ENCODE results near the gene APOA5.

Gene APOA5

GRCh38 chr11:116813781-116814471, 22.2 kb upstream of the APOA5 start:
- no peak overlapping the region for H3K4ac ChIP-seq (ENCODE audit: low read depth, low read length)
- peak; percentile 70 for DNase-seq
- no CpG with 5 or more reads among the region's 5 CpGs for WGBS (ENCODE audit: extremely low coverage, insufficient coverage, low lambda C conversion rate)
- H3K27me3 ChIP-seq (ENCODE audit: insufficient read depth, low read length, poor library complexity): no peaks in the 10 kb centered on the region
- no peaks in the 10 kb centered on the region for H3K4me1 ChIP-seq (ENCODE audit: control insufficient read depth, low read depth, low read length)
- H3K18ac ChIP-seq (ENCODE audit: low read length): no peak overlapping the region
- H2BK5ac ChIP-seq (ENCODE audit: low read length): no peak overlapping the region
- H3K9ac ChIP-seq (ENCODE audit: low read length): no peak overlapping the region
- no peaks in the 10 kb centered on the region for H3K79me2 ChIP-seq (ENCODE audit: control insufficient read depth, insufficient read depth, low read length)
- no peaks in the 10 kb centered on the region for H3K36me3 ChIP-seq (ENCODE audit: control insufficient read depth, insufficient read depth, low read length)
- H3K56ac ChIP-seq (ENCODE audit: low read length): no peak overlapping the region
- H2BK15ac ChIP-seq (replicated peaks; ENCODE audit: low read depth): no peak overlapping the region
- H2BK120ac ChIP-seq (ENCODE audit: low read depth, low read length): no peak overlapping the region
- H3K23ac ChIP-seq (ENCODE audit: low read length): no peak overlapping the region
- H4K5ac ChIP-seq (ENCODE audit: low read length): no peak overlapping the region
- no peak overlapping the region for H4K8ac ChIP-seq (ENCODE audit: low read depth, low read length)
- H3K4me2 ChIP-seq (ENCODE audit: low read length): no peak overlapping the region
- no peak overlapping the region for H3K27ac ChIP-seq (ENCODE audit: low read depth, low read length)
- no peaks in the 10 kb centered on the region for H3K79me1 ChIP-seq (ENCODE audit: low read length)
- H2AK5ac ChIP-seq (ENCODE audit: low read length): no peak overlapping the region
- no peak overlapping the region for H3K4me3 ChIP-seq (ENCODE audit: low read length)

- DNase-seq: no peak
- H3K56ac ChIP-seq (ENCODE audit: low read length): no peak overlapping the region
- no peaks in the 10 kb centered on the region for H3K36me3 ChIP-seq (ENCODE audit: control insufficient read depth, insufficient read depth, low read length)
- no peak overlapping the region for H2AK5ac ChIP-seq (ENCODE audit: low read length)
- H4K5ac ChIP-seq (ENCODE audit: low read length): no peak overlapping the region
- no peak overlapping the region for H4K8ac ChIP-seq (ENCODE audit: low read depth, low read length)
- H3K9ac ChIP-seq (ENCODE audit: low read length): no peak overlapping the region
- H3K27me3 ChIP-seq (ENCODE audit: insufficient read depth, low read length, poor library complexity): no peaks in the 10 kb centered on the region
- H2BK120ac ChIP-seq (ENCODE audit: low read depth, low read length): no peak overlapping the region
- no peak overlapping the region for H3K4ac ChIP-seq (ENCODE audit: low read depth, low read length)
- no peaks in the 10 kb centered on the region for H3K79me2 ChIP-seq (ENCODE audit: control insufficient read depth, insufficient read depth, low read length)
- H3K4me1 ChIP-seq (ENCODE audit: control insufficient read depth, low read depth, low read length): no peaks in the 10 kb centered on the region
- no peak overlapping the region for H3K23ac ChIP-seq (ENCODE audit: low read length)
- H3K18ac ChIP-seq (ENCODE audit: low read length): no peak overlapping the region
- H3K79me1 ChIP-seq (ENCODE audit: low read length): no peaks in the 10 kb centered on the region
- peak overlapping the region; percentile 42 for H3K27ac ChIP-seq (ENCODE audit: low read depth, low read length)
- H2BK5ac ChIP-seq (ENCODE audit: low read length): no peak overlapping the region
- no CpG with 5 or more reads among the region's 1 CpG for WGBS (ENCODE audit: extremely low coverage, insufficient coverage, low lambda C conversion rate)
- H3K4me3 ChIP-seq (ENCODE audit: low read length): no peak overlapping the region
- no peak overlapping the region for H2BK15ac ChIP-seq (replicated peaks; ENCODE audit: low read depth)
- no peak overlapping the region for H3K4me2 ChIP-seq (ENCODE audit: low read length)
Observed at GRCh38 chr11:116813170-116813569, 21.5 kb upstream of the APOA5 start.

GRCh38 chr11:116812109-116812508, 20.4 kb upstream of the APOA5 start:
- Histone ChIP-seq H2AK5ac (ENCODE audit: low read length) (no peak overlapping the region), H2BK120ac (ENCODE audit: low read depth, low read length) (no peak overlapping the region), H3K4me2 (ENCODE audit: low read length) (no peak overlapping the region), H3K27ac (ENCODE audit: low read depth, low read length) (no peak overlapping the region), H3K9ac (ENCODE audit: low read length) (no peak overlapping the region), H2BK15ac (replicated peaks; ENCODE audit: low read depth) (no peak overlapping the region), H3K79me1 (ENCODE audit: low read length) (no peaks in the 10 kb centered on the region), H3K4ac (ENCODE audit: low read depth, low read length) (no peak overlapping the region), H2BK5ac (ENCODE audit: low read length) (no peak overlapping the region), H3K27me3 (ENCODE audit: insufficient read depth, low read length, poor library complexity) (no peaks in the 10 kb centered on the region), H3K36me3 (ENCODE audit: control insufficient read depth, insufficient read depth, low read length) (no peaks in the 10 kb centered on the region), H4K5ac (ENCODE audit: low read length) (no peak overlapping the region), H3K23ac (ENCODE audit: low read length) (no peak overlapping the region), H3K4me3 (ENCODE audit: low read length) (no peak overlapping the region), H3K79me2 (ENCODE audit: control insufficient read depth, insufficient read depth, low read length) (no peaks in the 10 kb centered on the region), H4K8ac (ENCODE audit: low read depth, low read length) (no peak overlapping the region), H3K4me1 (ENCODE audit: control insufficient read depth, low read depth, low read length) (no peaks in the 10 kb centered on the region), H3K56ac (ENCODE audit: low read length) (no peak overlapping the region), H3K18ac (ENCODE audit: low read length) (no peak overlapping the region)
- whole genome bisulfite sequencing (ENCODE audit: extremely low coverage, insufficient coverage, low lambda C conversion rate): no CpG with 5 or more reads among the region's 4 CpGs
- DNase-seq: no peak

GRCh38 chr11:116811194-116811593, 19.5 kb upstream of the APOA5 start:
- Histone ChIP-seq H3K4me3 (ENCODE audit: low read length) (no peak overlapping the region), H3K79me1 (ENCODE audit: low read length) (no peaks in the 10 kb centered on the region), H4K5ac (ENCODE audit: low read length) (no peak overlapping the region), H4K8ac (ENCODE audit: low read depth, low read length) (no peak overlapping the region), H3K23ac (ENCODE audit: low read length) (no peak overlapping the region), H2AK5ac (ENCODE audit: low read length) (no peak overlapping the region), H3K18ac (ENCODE audit: low read length) (no peak overlapping the region), H2BK15ac (replicated peaks; ENCODE audit: low read depth) (no peak overlapping the region), H3K4ac (ENCODE audit: low read depth, low read length) (no peak overlapping the region), H3K27me3 (ENCODE audit: insufficient read depth, low read length, poor library complexity) (no peaks in the 10 kb centered on the region), H3K4me2 (ENCODE audit: low read length) (no peak overlapping the region), H2BK120ac (ENCODE audit: low read depth, low read length) (no peak overlapping the region), H3K9ac (ENCODE audit: low read length) (no peak overlapping the region), H3K56ac (ENCODE audit: low read length) (no peak overlapping the region), H3K36me3 (ENCODE audit: control insufficient read depth, insufficient read depth, low read length) (no peaks in the 10 kb centered on the region), H3K27ac (ENCODE audit: low read depth, low read length) (no peak overlapping the region), H3K79me2 (ENCODE audit: control insufficient read depth, insufficient read depth, low read length) (no peaks in the 10 kb centered on the region), H2BK5ac (ENCODE audit: low read length) (no peak overlapping the region), H3K4me1 (ENCODE audit: control insufficient read depth, low read depth, low read length) (no peaks in the 10 kb centered on the region)
- WGBS (ENCODE audit: extremely low coverage, insufficient coverage, low lambda C conversion rate): no CpG with 5 or more reads among the region's 3 CpGs
- no peak for DNase-seq

- no peak overlapping the region for H3K4ac ChIP-seq (ENCODE audit: low read depth, low read length)
- no peak overlapping the region for H2BK120ac ChIP-seq (ENCODE audit: low read depth, low read length)
- no peaks in the 10 kb centered on the region for H3K27me3 ChIP-seq (ENCODE audit: insufficient read depth, low read length, poor library complexity)
- H3K79me1 ChIP-seq (ENCODE audit: low read length): no peaks in the 10 kb centered on the region
- H3K4me1 ChIP-seq (ENCODE audit: control insufficient read depth, low read depth, low read length): no peaks in the 10 kb centered on the region
- H3K36me3 ChIP-seq (ENCODE audit: control insufficient read depth, insufficient read depth, low read length): no peaks in the 10 kb centered on the region
- no peak overlapping the region for H3K9ac ChIP-seq (ENCODE audit: low read length)
- no peak overlapping the region for H3K4me2 ChIP-seq (ENCODE audit: low read length)
- H2BK15ac ChIP-seq (replicated peaks; ENCODE audit: low read depth): no peak overlapping the region
- H4K8ac ChIP-seq (ENCODE audit: low read depth, low read length): no peak overlapping the region
- no CpG with 5 or more reads among the region's 14 CpGs for WGBS (ENCODE audit: extremely low coverage, insufficient coverage, low lambda C conversion rate)
- no peak for DNase-seq
- no peak overlapping the region for H3K4me3 ChIP-seq (ENCODE audit: low read length)
- H3K79me2 ChIP-seq (ENCODE audit: control insufficient read depth, insufficient read depth, low read length): no peaks in the 10 kb centered on the region
- H2AK5ac ChIP-seq (ENCODE audit: low read length): no peak overlapping the region
- H3K23ac ChIP-seq (ENCODE audit: low read length): no peak overlapping the region
- H3K18ac ChIP-seq (ENCODE audit: low read length): no peak overlapping the region
- H3K56ac ChIP-seq (ENCODE audit: low read length): no peak overlapping the region
- no peak overlapping the region for H2BK5ac ChIP-seq (ENCODE audit: low read length)
- no peak overlapping the region for H3K27ac ChIP-seq (ENCODE audit: low read depth, low read length)
- H4K5ac ChIP-seq (ENCODE audit: low read length): no peak overlapping the region
Observed at GRCh38 chr11:116808262-116809175, 16.8 kb upstream of the APOA5 start.

Measured in mesendoderm (in vitro differentiated cells).